ENCODE results near the gene TBCK. TPM values are rescaled to one million over a fixed set of nuclear protein-coding genes. Genes with fewer than 3 reads are reported as not detected.

The TBCK gene
- total RNA-seq, 2 experiments from 2014 or later, result 24.9 to 30.1 TPM

- CTCF ChIA-PET, result interaction anchor here (1.1 kb wide), 1 partner anchor 72 kb away, joined by 3 read pairs; no protein-coding TSS in a partner anchor
- no peak for TF ChIP-seq CTCF (IDR thresholded peaks at IDR 0.05)
- DNase-seq (no peak), ATAC-seq (no peak)
- Mint-ChIP-seq H3K9me3 (peaks cover 20% of the 10 kb centered on the region), H3K4me1 (ENCODE audit: low read depth) (peaks cover 43% of the 10 kb centered on the region), H3K4me3 (no peak overlapping the region), H3K27me3 (no peaks in the 10 kb centered on the region), H3K27ac (no peak overlapping the region), H3K36me3 (ENCODE audit: low read depth) (peaks cover 83% of the 10 kb centered on the region)
- intact Hi-C loops (cut with micrococcal nuclease), result no loop called here
- POLR2A ChIA-PET, result interaction anchor here (0.6 kb wide), 1 partner anchor 10 kb away, joined by 3 read pairs; no protein-coding TSS in a partner anchor
Observed at GRCh38 chr4:106337916-106338315, 21.9 kb upstream of the TBCK start.

DNA sequence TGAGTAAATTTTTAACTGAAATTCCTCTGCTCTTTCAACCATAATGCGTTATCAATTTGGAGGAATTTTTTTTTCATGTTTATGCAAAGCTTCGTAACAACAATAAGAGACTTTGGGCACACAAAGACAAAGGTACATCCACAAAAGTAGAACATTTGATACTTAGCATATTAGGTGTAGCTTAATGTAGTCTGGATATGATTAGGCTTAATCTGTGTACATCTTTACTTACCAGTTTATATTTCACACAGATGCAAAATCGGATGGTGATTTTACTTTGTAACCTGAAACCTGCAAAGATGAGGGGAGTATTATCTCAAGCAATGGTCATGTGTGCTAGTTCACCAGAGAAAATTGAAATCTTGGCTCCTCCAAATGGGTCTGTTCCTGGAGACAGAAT lies 20.6 kb upstream of the TBCK start:
- H3K36me3 Mint-ChIP-seq (ENCODE audit: low read depth), result peaks cover 81% of the 10 kb centered on the region
- no peak overlapping the region for H3K4me3 Mint-ChIP-seq
- POLR2A ChIA-PET, result interaction anchor here (0.6 to 0.7 kb wide), 2 partner anchors 85 to 1397 kb away, joined by 3 to 4 read pairs; no protein-coding TSS in a partner anchor
- H3K27me3 Mint-ChIP-seq, result no peaks in the 10 kb centered on the region
- H3K4me1 Mint-ChIP-seq (ENCODE audit: low read depth), result peaks cover 37% of the 10 kb centered on the region
- CTCF ChIA-PET, result no interaction called here
- intact Hi-C loops (cut with micrococcal nuclease), result no loop called here
- DNase-seq (no peak), ATAC-seq (no peak)
- H3K9me3 Mint-ChIP-seq, result peaks cover 20% of the 10 kb centered on the region
- H3K27ac Mint-ChIP-seq, result no peak overlapping the region
- TF ChIP-seq CTCF (IDR thresholded peaks at IDR 0.05), result no peak

- Mint-ChIP-seq H3K9me3 (peaks cover 14% of the 10 kb centered on the region), H3K27ac (peak overlapping the region; percentile 47), H3K4me3 (no peak overlapping the region), H3K36me3 (ENCODE audit: low read depth) (peaks cover 76% of the 10 kb centered on the region), H3K27me3 (no peaks in the 10 kb centered on the region), H3K4me1 (ENCODE audit: low read depth) (peaks cover 22% of the 10 kb centered on the region)
- CTCF ChIA-PET, result no interaction called here
- POLR2A ChIA-PET, result no interaction called here
- no peak for TF ChIP-seq CTCF (IDR thresholded peaks at IDR 0.05)
- intact Hi-C loops (cut with micrococcal nuclease), result no loop called here
- no peak for ATAC-seq
- no peak for DNase-seq
Observed at GRCh38 chr4:106334741-106335470, 18.9 kb upstream of the TBCK start.

DNA sequence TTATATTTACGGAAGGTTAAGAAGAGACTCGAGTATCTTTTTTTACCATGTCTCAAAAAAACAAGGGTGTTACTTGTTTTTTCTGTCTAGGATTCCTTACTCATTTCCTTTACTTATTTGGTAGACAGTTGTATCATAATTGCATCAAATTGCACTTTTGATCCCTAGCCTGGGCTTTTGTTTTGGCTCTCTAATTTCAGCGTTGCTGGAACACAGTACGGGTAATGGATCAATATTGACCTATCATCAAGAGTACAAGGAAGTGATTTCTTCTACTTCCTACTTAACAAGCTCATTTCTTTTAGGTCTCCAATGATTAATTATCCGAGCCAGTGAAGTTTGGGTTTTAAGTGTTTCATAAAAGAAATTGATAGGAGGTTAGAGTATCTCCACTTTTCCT lies 17.2 kb upstream of the TBCK start:
- H3K27ac Mint-ChIP-seq, result no peak overlapping the region
- CTCF ChIA-PET, result interaction anchor here (0.7 to 1.0 kb wide), 2 partner anchors 17 to 36 kb away, joined by 3 read pairs; partner anchors contain the start of genes AIMP1, GIMD1 and TBCK
- H3K9me3 Mint-ChIP-seq, result peaks cover 12% of the 10 kb centered on the region
- H3K27me3 Mint-ChIP-seq, result no peaks in the 10 kb centered on the region
- POLR2A ChIA-PET, result no interaction called here
- ATAC-seq (no peak), DNase-seq (no peak)
- no peak overlapping the region for H3K4me3 Mint-ChIP-seq
- no peak for TF ChIP-seq CTCF (IDR thresholded peaks at IDR 0.05)
- peaks cover 70% of the 10 kb centered on the region for H3K36me3 Mint-ChIP-seq (ENCODE audit: low read depth)
- intact Hi-C loops (cut with micrococcal nuclease), result no loop called here
- peaks cover 15% of the 10 kb centered on the region for H3K4me1 Mint-ChIP-seq (ENCODE audit: low read depth)

GRCh38 chr4:106329041-106329618 lies 13.1 kb upstream of the TBCK start:
- Mint-ChIP-seq H3K4me1 (ENCODE audit: low read depth) (peaks cover 16% of the 10 kb centered on the region), H3K36me3 (ENCODE audit: low read depth) (peaks cover 51% of the 10 kb centered on the region), H3K9me3 (no peaks in the 10 kb centered on the region), H3K27ac (no peak overlapping the region), H3K27me3 (no peaks in the 10 kb centered on the region), H3K4me3 (no peak overlapping the region)
- CTCF ChIA-PET, result interaction anchor here (1.4 to 2.0 kb wide), 2 partner anchors 14 to 91 kb away, joined by 3 to 7 read pairs; partner anchors contain the start of genes AIMP1 and TBCK
- peak; percentile 62 for TF ChIP-seq CTCF (IDR thresholded peaks at IDR 0.05)
- no peak for DNase-seq
- ATAC-seq, result peak; percentile 68
- intact Hi-C loops (cut with micrococcal nuclease), result no loop called here
- POLR2A ChIA-PET, result interaction anchor here (0.7 kb wide), 1 partner anchor 13 kb away, joined by 3 read pairs; the partner anchor contains the start of genes AIMP1 and TBCK

Data from activated CD8-positive, alpha-beta T cell treated with anti-CD3 and anti-CD28 coated beads for 36 hours (primary cell).